HEK293 (cell line): Measurements from ENCODE around the gene LY6G5B.
A peak's percentile ranks its signal among the peaks of the same experiment; 100 is the strongest.
"Not testable (repeated sequence)": the region's sequence is repeated elsewhere in the genome, so short reads cannot be mapped to it uniquely, and the experiment has no call there.

Experiments used
- CTCF ChIA-PET: fragments of 350-600 bp; formaldehyde crosslinking; extraction: SDS; loops from one replicate; lab custom pipeline; 2021; ENCODE audit warnings: antibody characterized with exemption; lab: Yijun Ruan, JAX
- POLR2A ChIA-PET: fragments of 300-600 bp; formaldehyde crosslinking; extraction: SDS; loops from one replicate; lab custom pipeline; 2020; ENCODE audit warnings: antibody characterized with exemption, inconsistent platforms; lab: Yijun Ruan, JAX
- H3K27ac ChIP-seq: fragments of 200-500 bp; sonication (Bioruptor generic); 2 replicates; pipeline ENCODE4 v1.5.1; 2014; ENCODE audit warnings: low read depth, low read length, control low read depth, inconsistent platforms; ENCODE audit errors: extremely low read depth
- H3K36me3 ChIP-seq, 2 experiments: fragments of 200-500 bp in 1 of 2; sonication (Bioruptor generic) in 1 of 2; 1 replicate in 1 of 2; 2 replicates in 1 of 2; pipeline ENCODE4 v1.5.1; 2014 to 2017; ENCODE audit warnings: inconsistent platforms in 2 of 2, low read length in 2 of 2; ENCODE audit not compliant: control insufficient read depth in 2 of 2, insufficient read depth in 1 of 2
- H3K4me1 ChIP-seq: fragments of 200-500 bp; sonication (Bioruptor generic); 2 replicates; pipeline ENCODE4 v1.5.1; 2014; ENCODE audit warnings: mild to moderate bottlenecking, low read length, inconsistent platforms; ENCODE audit not compliant: control insufficient read depth, insufficient read depth
- H3K4me3 ChIP-seq: 2 replicates; pipeline ENCODE4 v1.5.1; 2011; ENCODE audit warnings: low read depth, mild to moderate bottlenecking, control low read depth, low read length, moderate library complexity
- H3K9me3 ChIP-seq: fragments of 200-500 bp; sonication (Bioruptor generic); 2 replicates; pipeline ENCODE4 v1.5.1; 2014; ENCODE audit warnings: low read depth, low read length, inconsistent platforms; ENCODE audit not compliant: control insufficient read depth, insufficient read depth
- HOXD13 ChIP-seq: sonication (generic); formaldehyde crosslinking; IDR thresholded peaks from 2 replicates; pipeline ENCODE4 v1.8.0; 2022; ENCODE audit warnings: missing genetic modification reagents, borderline replicate concordance
- SALL2 ChIP-seq: fragments of 450-650 bp; formaldehyde crosslinking; IDR thresholded peaks from 2 replicates; pipeline ENCODE4 v1.5.0; 2017; ENCODE audit warnings: missing biosample characterization, mild to moderate bottlenecking, missing genetic modification characterization, borderline replicate concordance
- YY1 ChIP-seq: fragments of 450-650 bp; formaldehyde crosslinking; IDR thresholded peaks from 2 replicates; pipeline ENCODE4 v1.5.1; 2018; ENCODE audit warnings: missing biosample characterization, missing genetic modification characterization
- ZBTB48 ChIP-seq: fragments of 450-650 bp; formaldehyde crosslinking; IDR thresholded peaks from 2 replicates; pipeline ENCODE4 v1.5.1; 2016; ENCODE audit warnings: missing biosample characterization, missing genetic modification characterization
- ZIC2 ChIP-seq: fragments of 450-650 bp; formaldehyde crosslinking; IDR thresholded peaks from 2 replicates; pipeline ENCODE4 v1.5.1; 2016; ENCODE audit warnings: missing biosample characterization, missing genetic modification characterization
- ZNF114 ChIP-seq: fragments of 450-650 bp; formaldehyde crosslinking; IDR thresholded peaks from 2 replicates; pipeline ENCODE4 v1.5.0; 2017; ENCODE audit warnings: missing biosample characterization, missing genetic modification characterization
- ZNF121 ChIP-seq: fragments of 450-650 bp; formaldehyde crosslinking; IDR thresholded peaks from 2 replicates; pipeline ENCODE4 v1.5.1; 2016; ENCODE audit warnings: missing biosample characterization, missing genetic modification characterization
- ZNF146 ChIP-seq: fragments of 450-650 bp; formaldehyde crosslinking; IDR thresholded peaks from 2 replicates; pipeline ENCODE4 v1.5.1; 2016; ENCODE audit warnings: missing biosample characterization, missing genetic modification characterization
- ZNF239 ChIP-seq: fragments of 450-650 bp; formaldehyde crosslinking; IDR thresholded peaks from 2 replicates; pipeline ENCODE4 v1.5.1; 2016; ENCODE audit warnings: missing biosample characterization, missing genetic modification characterization
- ZNF354C ChIP-seq: fragments of 450-650 bp; formaldehyde crosslinking; IDR thresholded peaks from 2 replicates; pipeline ENCODE4 v1.5.1; 2016; ENCODE audit warnings: missing biosample characterization, missing genetic modification characterization, low read depth, borderline replicate concordance
- ZNF366 ChIP-seq: fragments of 450-650 bp; formaldehyde crosslinking; conservative IDR thresholded peaks from 2 replicates; pipeline ENCODE4 v1.5.1; 2016; ENCODE audit warnings: missing biosample characterization, missing genetic modification characterization
- ZNF529 ChIP-seq: fragments of 450-650 bp; formaldehyde crosslinking; IDR thresholded peaks from 2 replicates; pipeline ENCODE4 v1.5.1; 2017; ENCODE audit warnings: missing genetic modification characterization, missing biosample characterization; ENCODE audit not compliant: insufficient replicate concordance
- ZNF580 ChIP-seq: fragments of 450-650 bp; formaldehyde crosslinking; IDR thresholded peaks from 2 replicates; pipeline ENCODE4 v1.5.1; 2016; ENCODE audit warnings: missing biosample characterization, missing genetic modification characterization
- ZNF629 ChIP-seq: fragments of 450-650 bp; formaldehyde crosslinking; IDR thresholded peaks from 2 replicates; pipeline ENCODE4 v1.5.1; 2017; ENCODE audit warnings: missing biosample characterization, missing genetic modification characterization
- ZNF701 ChIP-seq: fragments of 450-650 bp; formaldehyde crosslinking; IDR thresholded peaks from 2 replicates; pipeline ENCODE4 v1.5.1; 2016; ENCODE audit warnings: missing biosample characterization, missing genetic modification characterization
- TF ChIP-seq, protein P1 (sequence below): fragments of 450-650 bp; formaldehyde crosslinking; IDR thresholded peaks from 2 replicates; pipeline ENCODE4 v1.5.1; 2016; ENCODE audit warnings: missing biosample characterization, missing genetic modification characterization
- TF ChIP-seq, protein P2 (sequence below): fragments of 450-650 bp; formaldehyde crosslinking; IDR thresholded peaks from 2 replicates; pipeline ENCODE4 v1.5.0; 2017; ENCODE audit warnings: missing biosample characterization, missing genetic modification characterization, borderline replicate concordance
- TF ChIP-seq, protein P3 (sequence below): fragments of 450-650 bp; formaldehyde crosslinking; IDR thresholded peaks from 2 replicates; pipeline ENCODE4 v1.5.1; 2016; ENCODE audit warnings: missing biosample characterization, missing genetic modification characterization, borderline replicate concordance

LY6G5B gene

GRCh38 chr6:31708224-31708623, 38.4 kb downstream of the LY6G5B start:
- Histone ChIP-seq H3K9me3 (no peaks in the 10 kb centered on the region), H3K4me3 (no peak overlapping the region), H3K36me3 (no peaks in the 10 kb centered on the region), H3K27ac (no peak overlapping the region), H3K4me1 (no peaks in the 10 kb centered on the region)
- CTCF ChIA-PET = interaction anchor here (0.6 kb wide), 2 partner anchors 14 to 52 kb away, joined by 3 read pairs; no protein-coding TSS in a partner anchor
- POLR2A ChIA-PET = interaction anchor here (1.6 kb wide), 1 partner anchor 28 kb away, joined by 3 read pairs; the partner anchor contains the start of gene CLIC1
- TF ChIP-seq ZNF239 (no peak), ZNF121 (peak; percentile 88)

DNA sequence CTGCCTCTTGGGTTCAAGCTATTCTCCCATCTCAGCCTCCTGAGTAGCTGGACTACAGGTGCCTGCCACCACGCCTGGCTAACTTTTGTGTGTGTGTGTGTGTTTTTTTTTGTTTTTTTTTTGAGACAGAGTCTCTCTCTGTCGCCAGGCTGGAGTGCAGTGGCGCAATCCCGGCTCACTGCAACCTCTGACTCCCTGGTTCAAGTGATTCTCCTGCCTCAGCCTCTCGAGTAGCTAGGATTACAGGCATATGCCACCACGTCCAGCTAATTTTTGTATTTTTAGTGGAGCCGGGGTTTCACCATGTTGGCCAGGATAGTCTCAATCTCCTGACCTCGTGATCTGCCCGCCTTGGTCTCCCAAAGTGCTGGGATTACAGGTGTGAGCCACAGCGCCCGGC, 39.4 kb downstream of the LY6G5B start:
- H3K36me3 ChIP-seq, H3K9me3 ChIP-seq, H3K4me1 ChIP-seq, H3K27ac ChIP-seq: not testable (repeated sequence)
- ChIA-PET CTCF (interaction anchor here (0.6 kb wide), 1 partner anchor 53 kb away, joined by 3 read pairs; no protein-coding TSS in a partner anchor), POLR2A (interaction anchor here (0.6 to 1.0 kb wide), 2 partner anchors 27 to 309 kb away, joined by 4 read pairs; partner anchors contain the start of gene CLIC1)
- TF ChIP-seq, protein P1, sequence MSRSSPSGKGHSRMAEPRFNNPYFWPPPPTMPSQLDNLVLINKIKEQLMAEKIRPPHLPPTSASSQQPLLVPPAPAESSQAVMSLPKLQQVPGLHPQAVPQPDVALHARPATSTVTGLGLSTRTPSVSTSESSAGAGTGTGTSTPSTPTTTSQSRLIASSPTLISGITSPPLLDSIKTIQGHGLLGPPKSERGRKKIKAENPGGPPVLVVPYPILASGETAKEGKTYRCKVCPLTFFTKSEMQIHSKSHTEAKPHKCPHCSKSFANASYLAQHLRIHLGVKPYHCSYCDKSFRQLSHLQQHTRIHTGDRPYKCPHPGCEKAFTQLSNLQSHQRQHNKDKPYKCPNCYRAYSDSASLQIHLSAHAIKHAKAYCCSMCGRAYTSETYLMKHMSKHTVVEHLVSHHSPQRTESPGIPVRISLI = 0 out of 2 replicates have a peak, but pooled peaks have one; percentile 34
- TF ChIP-seq, all 188 proteins: peak for 1; not testable (repeated sequence) for 187
- not testable (repeated sequence) for H3K4me3 ChIP-seq

DNA sequence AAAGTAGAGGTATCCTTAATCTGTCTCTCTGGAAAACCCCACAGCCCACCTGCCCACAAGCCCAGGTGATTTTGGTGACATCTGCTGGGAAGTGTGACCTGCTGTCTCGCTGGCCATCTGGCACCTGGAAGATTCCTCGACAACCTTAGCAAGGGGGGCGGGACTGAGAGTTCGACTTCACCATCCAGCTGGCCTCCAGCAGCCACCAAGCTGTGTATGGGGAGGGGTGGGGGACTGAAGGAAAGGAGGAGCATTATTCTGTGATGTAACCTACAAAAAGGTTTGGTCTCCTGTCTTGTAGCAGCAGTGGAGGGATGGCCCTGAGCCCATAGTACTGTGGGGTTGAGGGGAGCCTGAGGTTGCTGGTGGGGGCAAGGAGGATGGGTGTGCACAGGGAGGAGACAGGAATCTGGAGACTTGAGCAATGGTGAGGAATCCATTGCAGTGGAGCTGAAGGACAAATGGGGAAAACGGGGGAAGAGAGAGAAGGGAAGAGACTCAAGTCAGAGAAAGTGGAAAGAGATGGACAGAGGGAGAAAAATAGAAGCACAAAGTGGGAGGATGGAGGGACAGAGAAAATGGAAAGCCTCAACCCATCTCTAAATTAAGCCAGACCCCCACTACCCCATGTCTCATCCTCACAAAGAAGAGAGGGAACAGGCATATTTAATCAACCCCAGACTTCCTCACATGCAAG, 40.9 kb downstream of the LY6G5B start:
- ChIA-PET POLR2A (interaction anchor here (1.3 to 2.0 kb wide), 4 partner anchors 8 to 117 kb away, joined by 3 to 11 read pairs (median 6); partner anchors contain the start of genes ABHD16A, DDAH2 and HSPA1B), CTCF (interaction anchor here (0.6 to 1.2 kb wide), 4 partner anchors 9 to 114 kb away, joined by 3 to 5 read pairs (median 4); no protein-coding TSS in a partner anchor)
- Histone ChIP-seq H3K9me3 (no peaks in the 10 kb centered on the region), H3K36me3 (no peaks in the 10 kb centered on the region), H3K27ac (no peak overlapping the region), H3K4me1 (peaks cover 4% of the 10 kb centered on the region), H3K4me3 (no peak overlapping the region)
- TF ChIP-seq ZNF354C (tag by site-specific recombination) = no peak
- no peak for TF ChIP-seq ZNF580 (tag by site-specific recombination)
- TF ChIP-seq, protein P2, sequence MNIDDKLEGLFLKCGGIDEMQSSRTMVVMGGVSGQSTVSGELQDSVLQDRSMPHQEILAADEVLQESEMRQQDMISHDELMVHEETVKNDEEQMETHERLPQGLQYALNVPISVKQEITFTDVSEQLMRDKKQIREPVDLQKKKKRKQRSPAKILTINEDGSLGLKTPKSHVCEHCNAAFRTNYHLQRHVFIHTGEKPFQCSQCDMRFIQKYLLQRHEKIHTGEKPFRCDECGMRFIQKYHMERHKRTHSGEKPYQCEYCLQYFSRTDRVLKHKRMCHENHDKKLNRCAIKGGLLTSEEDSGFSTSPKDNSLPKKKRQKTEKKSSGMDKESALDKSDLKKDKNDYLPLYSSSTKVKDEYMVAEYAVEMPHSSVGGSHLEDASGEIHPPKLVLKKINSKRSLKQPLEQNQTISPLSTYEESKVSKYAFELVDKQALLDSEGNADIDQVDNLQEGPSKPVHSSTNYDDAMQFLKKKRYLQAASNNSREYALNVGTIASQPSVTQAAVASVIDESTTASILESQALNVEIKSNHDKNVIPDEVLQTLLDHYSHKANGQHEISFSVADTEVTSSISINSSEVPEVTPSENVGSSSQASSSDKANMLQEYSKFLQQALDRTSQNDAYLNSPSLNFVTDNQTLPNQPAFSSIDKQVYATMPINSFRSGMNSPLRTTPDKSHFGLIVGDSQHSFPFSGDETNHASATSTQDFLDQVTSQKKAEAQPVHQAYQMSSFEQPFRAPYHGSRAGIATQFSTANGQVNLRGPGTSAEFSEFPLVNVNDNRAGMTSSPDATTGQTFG = no peak
- no peak for TF ChIP-seq ZIC2
- no peak for TF ChIP-seq SALL2
- TF ChIP-seq ZNF114 = no peak
- TF ChIP-seq, protein P3, sequence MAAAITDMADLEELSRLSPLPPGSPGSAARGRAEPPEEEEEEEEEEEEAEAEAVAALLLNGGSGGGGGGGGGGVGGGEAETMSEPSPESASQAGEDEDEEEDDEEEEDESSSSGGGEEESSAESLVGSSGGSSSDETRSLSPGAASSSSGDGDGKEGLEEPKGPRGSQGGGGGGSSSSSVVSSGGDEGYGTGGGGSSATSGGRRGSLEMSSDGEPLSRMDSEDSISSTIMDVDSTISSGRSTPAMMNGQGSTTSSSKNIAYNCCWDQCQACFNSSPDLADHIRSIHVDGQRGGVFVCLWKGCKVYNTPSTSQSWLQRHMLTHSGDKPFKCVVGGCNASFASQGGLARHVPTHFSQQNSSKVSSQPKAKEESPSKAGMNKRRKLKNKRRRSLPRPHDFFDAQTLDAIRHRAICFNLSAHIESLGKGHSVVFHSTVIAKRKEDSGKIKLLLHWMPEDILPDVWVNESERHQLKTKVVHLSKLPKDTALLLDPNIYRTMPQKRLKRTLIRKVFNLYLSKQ (tag by site-specific recombination) = no peak
- TF ChIP-seq ZNF701 (tag by site-specific recombination) = no peak
- no peak for TF ChIP-seq ZNF629 (tag by site-specific recombination)
- TF ChIP-seq HOXD13 (CRISPR knock-in tag) = no peak
- 0 out of 2 replicates have a peak, but pooled peaks have one; percentile 5 for TF ChIP-seq ZNF146 (tag by site-specific recombination)
- TF ChIP-seq ZNF529 = no peak
- no peak for TF ChIP-seq YY1 (tag by site-specific recombination)
- TF ChIP-seq ZNF366 (tag by site-specific recombination) = peak; percentile 54; the same call in 1 of the 2 replicates
- TF ChIP-seq, protein P1 = no peak
- TF ChIP-seq ZBTB48 (tag by site-specific recombination) = no peak
